ENCODE measurements around the gene SOCS6. TPM values are rescaled to one million over a fixed set of nuclear protein-coding genes. Genes with fewer than 3 reads are reported as not detected.
A peak's percentile ranks its signal among the peaks of the same experiment; 100 is the strongest.

SOCS6 gene
- total RNA-seq, 1 experiment from 2014 or later, result 23.2 TPM

DNA sequence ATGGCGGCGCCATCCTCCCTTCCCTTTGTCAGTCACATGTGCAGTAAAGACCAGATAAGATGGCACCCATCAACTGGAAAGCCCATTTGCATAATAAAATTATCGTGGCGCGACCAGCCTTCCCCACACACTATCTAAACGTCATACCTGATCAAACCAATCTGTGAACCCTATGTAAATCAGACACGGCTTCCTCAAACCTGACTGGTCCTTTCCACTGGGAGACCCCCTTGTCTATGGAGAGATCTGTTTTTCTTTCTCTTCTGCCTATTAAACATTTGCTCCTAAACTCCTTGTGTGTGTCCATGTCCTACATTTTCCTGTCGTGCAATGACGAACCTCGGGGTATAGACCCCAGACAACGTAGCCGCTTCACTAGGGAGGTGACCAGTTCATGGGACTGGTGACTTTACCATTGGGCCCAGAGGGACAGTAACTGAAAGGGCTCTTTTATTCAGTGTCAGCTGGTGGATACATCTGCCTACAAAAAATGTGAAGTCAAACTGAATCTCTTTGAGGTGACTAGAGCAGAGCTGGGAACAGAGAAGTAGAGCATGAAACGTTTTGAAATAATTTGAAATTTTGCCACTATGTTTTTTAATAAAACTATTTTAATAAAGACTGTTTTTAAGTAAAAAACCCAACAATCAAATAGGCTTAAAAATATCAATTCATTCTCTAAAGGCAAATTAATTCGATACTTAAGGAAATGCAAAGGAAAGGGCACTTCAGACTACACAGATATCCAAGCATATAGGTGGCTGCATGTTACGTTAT lies 87.5 kb downstream of the SOCS6 start:
- ChIA-PET POLR2A (no interaction called here), CTCF (interaction anchor here (0.5 kb wide), 1 partner anchor 12 kb away, joined by 4 read pairs; no protein-coding TSS in a partner anchor)
- no peaks in the 10 kb centered on the region for H3K9me3 ChIP-seq
- Mint-ChIP-seq H3K4me1 (ENCODE audit: low read depth, unreplicated experiment) (peaks cover 27% of the 10 kb centered on the region), H3K4me3 (ENCODE audit: unreplicated experiment) (peak overlapping the region; percentile 68), H3K27me3 (ENCODE audit: insufficient read depth, unreplicated experiment) (no peaks in the 10 kb centered on the region), H3K27ac (ENCODE audit: unreplicated experiment) (peak overlapping the region; percentile 99), H3K36me3 (ENCODE audit: insufficient read depth, unreplicated experiment) (no peaks in the 10 kb centered on the region), H3K9me3 (ENCODE audit: unreplicated experiment) (peaks cover 5% of the 10 kb centered on the region)
- H3K27me3 ChIP-seq (replicated peaks; ENCODE audit: control insufficient read depth, insufficient read depth, low read length), result no peaks in the 10 kb centered on the region
- intact Hi-C loops (cut with micrococcal nuclease; ENCODE audit: unreplicated experiment), result loop anchor here (2.0 to 5.0 kb wide), 3 partner anchors 36 to 180 kb away; no protein-coding TSS in a partner anchor
- H3K4me3 ChIP-seq (ENCODE audit: low read depth, low read length), result peak overlapping the region; percentile 20
- peaks cover 85% of the 10 kb centered on the region for H3K4me1 ChIP-seq
- H3K36me3 ChIP-seq (ENCODE audit: control insufficient read depth, insufficient read depth, low read length), result no peaks in the 10 kb centered on the region
- DNase-seq, result peak; percentile 69 to 78
- TF ChIP-seq, protein P1, sequence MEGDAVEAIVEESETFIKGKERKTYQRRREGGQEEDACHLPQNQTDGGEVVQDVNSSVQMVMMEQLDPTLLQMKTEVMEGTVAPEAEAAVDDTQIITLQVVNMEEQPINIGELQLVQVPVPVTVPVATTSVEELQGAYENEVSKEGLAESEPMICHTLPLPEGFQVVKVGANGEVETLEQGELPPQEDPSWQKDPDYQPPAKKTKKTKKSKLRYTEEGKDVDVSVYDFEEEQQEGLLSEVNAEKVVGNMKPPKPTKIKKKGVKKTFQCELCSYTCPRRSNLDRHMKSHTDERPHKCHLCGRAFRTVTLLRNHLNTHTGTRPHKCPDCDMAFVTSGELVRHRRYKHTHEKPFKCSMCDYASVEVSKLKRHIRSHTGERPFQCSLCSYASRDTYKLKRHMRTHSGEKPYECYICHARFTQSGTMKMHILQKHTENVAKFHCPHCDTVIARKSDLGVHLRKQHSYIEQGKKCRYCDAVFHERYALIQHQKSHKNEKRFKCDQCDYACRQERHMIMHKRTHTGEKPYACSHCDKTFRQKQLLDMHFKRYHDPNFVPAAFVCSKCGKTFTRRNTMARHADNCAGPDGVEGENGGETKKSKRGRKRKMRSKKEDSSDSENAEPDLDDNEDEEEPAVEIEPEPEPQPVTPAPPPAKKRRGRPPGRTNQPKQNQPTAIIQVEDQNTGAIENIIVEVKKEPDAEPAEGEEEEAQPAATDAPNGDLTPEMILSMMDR (IDR thresholded peaks at IDR 0.05; ENCODE audit: insufficient read depth in 1 of 2, low read depth in 1 of 2, low read length in 1 of 2, severe bottlenecking in 1 of 2, unreplicated experiment in 1 of 2), result no peak
- BruUV-seq (replicated peaks), result TSS peak; percentile 95

DNA sequence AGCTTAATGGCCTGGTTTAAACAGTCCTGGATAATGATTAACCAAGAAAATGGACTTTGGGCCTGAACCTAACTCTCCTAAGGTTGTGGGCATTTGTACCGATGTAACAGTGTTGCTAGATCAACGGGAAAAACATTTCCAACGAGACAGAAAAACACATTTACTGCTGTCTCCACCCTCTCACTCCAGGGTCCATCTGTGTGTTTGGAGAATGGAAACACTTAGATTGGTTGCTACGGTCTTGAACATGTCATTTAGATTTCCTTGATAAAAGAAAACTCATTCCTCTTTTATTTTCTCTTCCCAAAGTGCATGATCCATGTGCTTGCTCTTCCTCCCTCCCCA lies 88.0 kb downstream of the SOCS6 start:
- Mint-ChIP-seq H3K36me3 (ENCODE audit: insufficient read depth, unreplicated experiment) (no peaks in the 10 kb centered on the region), H3K27me3 (ENCODE audit: insufficient read depth, unreplicated experiment) (no peaks in the 10 kb centered on the region), H3K4me3 (ENCODE audit: unreplicated experiment) (peak overlapping the region; percentile 50), H3K9me3 (ENCODE audit: unreplicated experiment) (no peaks in the 10 kb centered on the region), H3K27ac (ENCODE audit: unreplicated experiment) (peak overlapping the region; percentile 95), H3K4me1 (ENCODE audit: low read depth, unreplicated experiment) (peaks cover 26% of the 10 kb centered on the region)
- Histone ChIP-seq H3K36me3 (ENCODE audit: control insufficient read depth, insufficient read depth, low read length) (no peaks in the 10 kb centered on the region), H3K27me3 (replicated peaks; ENCODE audit: control insufficient read depth, insufficient read depth, low read length) (no peaks in the 10 kb centered on the region), H3K9me3 (no peaks in the 10 kb centered on the region), H3K4me1 (peaks cover 83% of the 10 kb centered on the region), H3K4me3 (ENCODE audit: low read depth, low read length) (no peak overlapping the region)
- CTCF ChIA-PET, result interaction anchor here (0.5 kb wide), 1 partner anchor 13 kb away, joined by 4 read pairs; no protein-coding TSS in a partner anchor
- DNase-seq, result peak; percentile 58 to 77
- POLR2A ChIA-PET, result no interaction called here
- BruUV-seq (replicated peaks), result no TSS peak
- intact Hi-C loops (cut with micrococcal nuclease; ENCODE audit: unreplicated experiment), result loop anchor here (1.0 to 5.0 kb wide), 4 partner anchors 36 to 180 kb away; no protein-coding TSS in a partner anchor
- TF ChIP-seq, protein P1 (IDR thresholded peaks at IDR 0.05; ENCODE audit: insufficient read depth in 1 of 2, low read depth in 1 of 2, low read length in 1 of 2, severe bottlenecking in 1 of 2, unreplicated experiment in 1 of 2), result no peak

DNA sequence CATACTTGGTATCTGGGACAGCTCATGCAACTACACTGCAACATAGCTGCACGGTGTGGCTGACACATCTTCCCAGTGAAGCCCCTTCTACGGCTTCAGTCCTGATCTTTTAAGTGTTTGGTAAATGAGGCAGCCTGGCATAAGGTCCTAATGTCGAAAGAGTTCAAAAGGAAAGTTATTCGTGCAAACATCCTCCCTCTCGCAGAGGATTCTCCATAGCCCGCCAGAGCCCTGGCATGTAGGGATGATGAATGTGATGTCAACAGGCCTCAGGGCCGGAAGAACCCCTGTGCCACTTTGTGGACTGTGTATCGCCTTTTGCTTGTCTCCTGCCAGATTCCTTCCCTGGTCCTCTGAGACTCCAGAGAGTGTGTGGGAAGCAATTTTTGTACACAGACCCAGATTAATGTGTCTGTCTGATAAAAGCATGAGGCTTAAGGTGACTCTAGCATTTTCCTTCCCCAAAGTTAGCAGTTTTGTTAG lies 88.5 kb downstream of the SOCS6 start:
- Histone ChIP-seq H3K36me3 (ENCODE audit: control insufficient read depth, insufficient read depth, low read length) (no peaks in the 10 kb centered on the region), H3K27me3 (replicated peaks; ENCODE audit: control insufficient read depth, insufficient read depth, low read length) (no peaks in the 10 kb centered on the region), H3K4me1 (peaks cover 83% of the 10 kb centered on the region), H3K9me3 (no peaks in the 10 kb centered on the region), H3K4me3 (ENCODE audit: low read depth, low read length) (no peak overlapping the region)
- DNase-seq, result peak; percentile 42 to 46
- intact Hi-C loops (cut with micrococcal nuclease; ENCODE audit: unreplicated experiment), result loop anchor here (1.0 to 5.0 kb wide), 4 partner anchors 37 to 181 kb away; no protein-coding TSS in a partner anchor
- Mint-ChIP-seq H3K9me3 (ENCODE audit: unreplicated experiment) (no peaks in the 10 kb centered on the region), H3K27ac (ENCODE audit: unreplicated experiment) (peak overlapping the region; percentile 95), H3K36me3 (ENCODE audit: insufficient read depth, unreplicated experiment) (no peaks in the 10 kb centered on the region), H3K4me3 (ENCODE audit: unreplicated experiment) (peak overlapping the region; percentile 50), H3K4me1 (ENCODE audit: low read depth, unreplicated experiment) (peaks cover 31% of the 10 kb centered on the region), H3K27me3 (ENCODE audit: insufficient read depth, unreplicated experiment) (no peaks in the 10 kb centered on the region)
- TF ChIP-seq, protein P1 (IDR thresholded peaks at IDR 0.05; ENCODE audit: insufficient read depth in 1 of 2, low read depth in 1 of 2, low read length in 1 of 2, severe bottlenecking in 1 of 2, unreplicated experiment in 1 of 2), result no peak
- BruUV-seq (replicated peaks), result no TSS peak
- POLR2A ChIA-PET, result no interaction called here
- CTCF ChIA-PET, result no interaction called here
